H1 (cell line): ENCODE data around the gene DBH. TPM values are rescaled to one million over a fixed set of nuclear protein-coding genes. Genes with fewer than 3 reads are reported as not detected.
A peak's percentile ranks its signal among the peaks of the same experiment; 100 is the strongest.

Source experiments
- CTCF ChIA-PET: fragments of 300-600 bp; sonication (Branson Sonifier 250); formaldehyde crosslinking; loops from one replicate; lab custom pipeline; 2021; ENCODE audit not compliant: partially characterized antibody; lab: Charles Lee
- POLR2A ChIA-PET: fragments of 300-600 bp; sonication (Branson Sonifier 250); formaldehyde crosslinking; loops from one replicate; lab custom pipeline; 2021; ENCODE audit warnings: inconsistent platforms; ENCODE audit not compliant: partially characterized antibody; lab: Charles Lee
- DNase-seq, 2 experiments: peaks; one replicate each; pipeline versions ENCODE4 v3.0.0 to v3.0.0-alpha.2; 2010 to 2022; ENCODE audit warnings: low spot score in 2 of 2, low read depth in 1 of 2, mixed read lengths in 1 of 2
- FAIRE-seq: peaks from 2 replicates; lab custom pipeline; 2011; peaks lifted over from hg19 to GRCh38; lab: Jason Lieb, UNC
- H2AFZ ChIP-seq: 2 replicates; pipeline ENCODE4 v1.8.1; 2012; ENCODE audit warnings: low read length, inconsistent platforms
- H2AK5ac ChIP-seq: 2 replicates; pipeline ENCODE4 v1.6.1; 2013; ENCODE audit warnings: low read depth, low read length
- H2BK120ac ChIP-seq: replicated peaks from 2 replicates; pipeline ENCODE3; 2013; ENCODE audit warnings: low read depth, low read length, inconsistent platforms
- H2BK12ac ChIP-seq: 2 replicates; pipeline ENCODE4 v1.6.1; 2013; ENCODE audit warnings: low read depth, low read length
- H2BK15ac ChIP-seq: 2 replicates; pipeline ENCODE4 v1.6.1; 2013; ENCODE audit warnings: low read length
- H2BK20ac ChIP-seq: 2 replicates; pipeline ENCODE4 v1.6.1; 2013; ENCODE audit warnings: low read length
- H2BK5ac ChIP-seq: 2 replicates; pipeline ENCODE4 v1.6.1; 2013; ENCODE audit warnings: low read depth, low read length
- H3K14ac ChIP-seq: 2 replicates; pipeline ENCODE4 v1.6.1; 2013; ENCODE audit warnings: inconsistent platforms; ENCODE audit not compliant: insufficient read length
- H3K18ac ChIP-seq: 2 replicates; pipeline ENCODE4 v1.6.1; 2013; ENCODE audit warnings: low read length; ENCODE audit errors: extremely low read depth
- H3K23ac ChIP-seq: 2 replicates; pipeline ENCODE4 v1.6.1; 2013; ENCODE audit warnings: inconsistent platforms; ENCODE audit not compliant: insufficient read length
- H3K23me2 ChIP-seq: 2 replicates; pipeline ENCODE4 v1.6.1; 2013; ENCODE audit warnings: low read depth, low read length
- H3K27ac ChIP-seq: 2 replicates; pipeline ENCODE4 v1.6.1; 2011; ENCODE audit warnings: low read depth, low read length, inconsistent platforms
- H3K27me3 ChIP-seq, 4 experiments: replicated peaks in 1 of 4; 1 replicate in 1 of 4; 2 replicates in 3 of 4; pipeline versions ENCODE4 v1.6.1 to v1.8.1; 2011 to 2013; ENCODE audit warnings: low read length in 3 of 4, mild to moderate bottlenecking in 3 of 4, inconsistent platforms in 2 of 4, mixed read lengths in 2 of 4, moderate library complexity in 1 of 4; ENCODE audit not compliant: control insufficient read depth in 3 of 4, insufficient read depth in 3 of 4; ENCODE audit errors: extremely low read depth in 1 of 4
- H3K36me3 ChIP-seq, 4 experiments: 2 replicates each; pipeline versions ENCODE4 v1.6.1 to v1.8.1; 2011 to 2013; ENCODE audit warnings: mild to moderate bottlenecking in 4 of 4, low read length in 3 of 4, moderate library complexity in 2 of 4, control low read depth in 1 of 4, inconsistent platforms in 1 of 4; ENCODE audit not compliant: insufficient read depth in 4 of 4, control insufficient read depth in 2 of 4
- H3K4ac ChIP-seq: replicated peaks from 2 replicates; pipeline ENCODE3; 2013; ENCODE audit warnings: low read length, low read depth, mixed read lengths, inconsistent platforms; ENCODE audit not compliant: insufficient read length
- H3K4me1 ChIP-seq, 4 experiments: replicated peaks in 1 of 4; 1 replicate in 1 of 4; 2 replicates in 3 of 4; pipeline versions ENCODE4 v1.6.1 to v1.8.1; 2011 to 2013; ENCODE audit warnings: low read length in 3 of 4, inconsistent platforms in 2 of 4, mixed read lengths in 1 of 4; ENCODE audit not compliant: insufficient read depth in 4 of 4, control insufficient read depth in 3 of 4
- H3K4me2 ChIP-seq, 2 experiments: 2 replicates each; pipeline versions ENCODE4 v1.6.1 to v1.8.1; 2011 to 2013; ENCODE audit warnings: low read depth in 2 of 2, low read length in 2 of 2, control low read depth in 1 of 2, inconsistent platforms in 1 of 2, mild to moderate bottlenecking in 1 of 2; ENCODE audit not compliant: insufficient read depth in 1 of 2
- H3K4me3 ChIP-seq, 4 experiments: fragments of 200-600, 300-600 bp in 1 of 4; sonication (generic), shearing (Covaris generic), sonication (Bioruptor Twin) in 1 of 4; 2 replicates each; pipeline versions ENCODE4 v1.5.1 to v1.8.1; 2011 to 2016; ENCODE audit warnings: low read length in 4 of 4, low read depth in 3 of 4, control low read depth in 2 of 4, inconsistent platforms in 2 of 4, mild to moderate bottlenecking in 2 of 4, mixed read lengths in 1 of 4, moderate library complexity in 1 of 4; ENCODE audit not compliant: insufficient read depth in 2 of 4; ENCODE audit errors: extremely low read depth in 1 of 4
- H3K56ac ChIP-seq: replicated peaks from 2 replicates; pipeline ENCODE3; 2013; ENCODE audit warnings: low read depth, mild to moderate bottlenecking, mixed read lengths, low read length, inconsistent platforms; ENCODE audit not compliant: insufficient read length
- H3K79me1 ChIP-seq: 2 replicates; pipeline ENCODE4 v1.6.1; 2013; ENCODE audit warnings: low read depth, low read length, control low read depth
- H3K79me2 ChIP-seq, 2 experiments: 2 replicates each; pipeline versions ENCODE4 v1.6.1 to v1.8.1; 2012 to 2013; ENCODE audit warnings: low read length in 2 of 2, mild to moderate bottlenecking in 2 of 2, inconsistent platforms in 1 of 2; ENCODE audit not compliant: insufficient read depth in 2 of 2, control insufficient read depth in 1 of 2
- H3K9ac ChIP-seq, 4 experiments: replicated peaks in 1 of 4; 1 replicate in 1 of 4; 2 replicates in 3 of 4; pipeline versions ENCODE4 v1.6.1 to v1.8.1; 2011 to 2013; ENCODE audit warnings: low read depth in 3 of 4, low read length in 3 of 4, control low read depth in 2 of 4, mild to moderate bottlenecking in 2 of 4, moderate library complexity in 2 of 4, inconsistent platforms in 1 of 4; ENCODE audit errors: extremely low read depth in 1 of 4
- H3K9me3 ChIP-seq, 2 experiments: 2 replicates each; pipeline versions ENCODE4 v1.6.1 to v1.8.1; 2012 to 2013; ENCODE audit warnings: mild to moderate bottlenecking in 2 of 2, moderate library complexity in 2 of 2, control low read depth in 1 of 2, inconsistent platforms in 1 of 2, low read depth in 1 of 2, low read length in 1 of 2, mixed read lengths in 1 of 2; ENCODE audit not compliant: insufficient read depth in 2 of 2
- H4K20me1 ChIP-seq, 2 experiments: replicated peaks in 1 of 2; 2 replicates each; pipeline versions ENCODE3 to v1.8.1; 2011 to 2013; ENCODE audit warnings: inconsistent platforms in 2 of 2, low read length in 2 of 2, mild to moderate bottlenecking in 1 of 2; ENCODE audit not compliant: insufficient read depth in 2 of 2, control insufficient read depth in 1 of 2
- H4K5ac ChIP-seq: 2 replicates; pipeline ENCODE4 v1.6.1; 2013; ENCODE audit warnings: low read length, low read depth, mixed read lengths, inconsistent platforms; ENCODE audit not compliant: insufficient read length
- H4K8ac ChIP-seq: 2 replicates; pipeline ENCODE4 v1.8.0; 2013; ENCODE audit warnings: mild to moderate bottlenecking, moderate library complexity, low read length, inconsistent platforms; ENCODE audit not compliant: insufficient read depth; ENCODE audit errors: extremely low read depth
- H4K91ac ChIP-seq: replicated peaks from 2 replicates; pipeline ENCODE3; 2013; ENCODE audit warnings: low read length, mixed read lengths, inconsistent platforms; ENCODE audit not compliant: insufficient read length
- BACH1 ChIP-seq: IDR thresholded peaks from 2 replicates; pipeline ENCODE4 v1.6.1; 2012; ENCODE audit warnings: low read length, improper control_type of control experiment
- NANOG ChIP-seq: IDR thresholded peaks from 2 replicates; pipeline ENCODE4 v1.6.1; 2011; ENCODE audit warnings: low read length, low read depth, mild to moderate bottlenecking, inconsistent platforms; ENCODE audit not compliant: insufficient read depth, poor library complexity, severe bottlenecking
- PHF8 ChIP-seq: fragments of 200-600 bp; sonication (generic); conservative IDR thresholded peaks from 2 replicates; pipeline ENCODE4 v1.7.1; 2012; ENCODE audit warnings: low read depth, mild to moderate bottlenecking, inconsistent platforms, low read length, moderate library complexity
- SIRT6 ChIP-seq: IDR thresholded peaks from one replicate; pipeline ENCODE4 v1.7.1; 2012; ENCODE audit warnings: low read length, inconsistent platforms
- WGBS, 2 experiments: shearing (Covaris generic) in 1 of 2; methylation state at CpG; one replicate each; pipeline versions ENCODE4 v1.1.6 to v1.1.7; 2013 to 2015; ENCODE audit warnings: low lambda C conversion rate in 2 of 2, mixed read lengths in 2 of 2, inconsistent platforms in 1 of 2, low coverage in 1 of 2, missing lambda C conversion rate in 1 of 2; ENCODE audit not compliant: insufficient replicate concordance in 2 of 2, insufficient coverage in 1 of 2, insufficient read length in 1 of 2; ENCODE audit errors: extremely low coverage in 1 of 2, missing lambda C conversion rate in 1 of 2; 5-methylcytosine and 5-hydroxymethylcytosine counted together
- long read RNA-seq, 2 experiments: library from RNA in 1 of 2; library from capped mRNA in 1 of 2; stranded (forward); transcript quantifications; one replicate each; pipeline ENCODE4 v2.0.0, GENCODE V29; 2021; ENCODE audit warnings: inconsistent platforms in 1 of 2
- polyA minus RNA-seq, 3 experiments: library from RNA; depleted of rRNA, polyadenylated mRNA; stranded (reverse); fragments of >200 nt; gene quantifications; 1 replicate in 2 of 3; 2 replicates in 1 of 3; pipeline ENCODE4 v1.2.3, GENCODE V29; 2011
- polyA plus RNA-seq, 7 experiments: library from polyadenylated mRNA; depleted of rRNA in 3 of 7; stranded (reverse) in 5 of 7; unstranded in 2 of 7; fragments of >200 nt in 5 of 7; fragments of 200-250 nt in 2 of 7; gene quantifications; 1 replicate in 5 of 7; 2 replicates in 1 of 7; 4 replicates in 1 of 7; pipeline versions ENCODE4 v1.2.1 to v1.2.3, GENCODE V29; 2011 to 2013; ENCODE audit warnings: missing spikeins in 2 of 7, mixed read lengths in 2 of 7
- total RNA-seq: library from RNA; stranded (reverse); fragmentation: NEBNext Ultra II Directional; extraction: Animal tissue kit (Norgen Biotek cat#: 25700); gene quantifications from 2 replicates; pipeline ENCODE4 v1.2.1, GENCODE V29; 2021

DBH gene
- total RNA-seq = 0.29 TPM in 1 of 2 replicates, not detected in the other
- 0.18 and 0.24 TPM in 2 replicates for polyA plus RNA-seq (2011; rRNA removed)
- 0.17 TPM for polyA plus RNA-seq (2011; cell fraction: cytosol; rRNA removed)
- 0.76 TPM for polyA plus RNA-seq (2011; cell fraction: nucleus; rRNA removed)
- 0.11 to 0.53 TPM (median 0.31 TPM) in 4 replicates for polyA plus RNA-seq (2012, experiment 1 of 2)
- 0.12 TPM for polyA plus RNA-seq (2012, experiment 2 of 2)
- polyA plus RNA-seq (2013, experiment 1 of 2) = 0.20 TPM
- polyA plus RNA-seq (2013, experiment 2 of 2) = 0.26 TPM
- 0.10 and 0.22 TPM in 2 replicates for polyA minus RNA-seq (2011; rRNA and poly(A)+ RNA removed)
- polyA minus RNA-seq (2011; cell fraction: cytosol; rRNA and poly(A)+ RNA removed) = not detected
- polyA minus RNA-seq (2011; cell fraction: nucleus; rRNA and poly(A)+ RNA removed) = 0.40 TPM
- long read RNA-seq, experiment 1 = 0 reads
- long read RNA-seq, experiment 2 = 0 reads

- ChIA-PET POLR2A (no interaction called here), CTCF (interaction anchor here (0.6 to 3.0 kb wide), 11 partner anchors 12 to 88 kb away, joined by 3 to 11 read pairs (median 4); no protein-coding TSS in a partner anchor)
- H3K27me3 ChIP-seq = no peaks in the 10 kb centered on the region; a peak in 1 of 7 replicates
- no peak within 1 kb of the TSS for H3K4ac ChIP-seq
- no peak within 1 kb of the TSS for H4K5ac ChIP-seq
- H4K20me1 ChIP-seq = peaks cover 0 to 2% of the 10 kb centered on the region in 2 experiments
- H2AK5ac ChIP-seq = peak within 1 kb of the TSS; percentile 26; the same call in 1 of the 2 replicates
- H3K56ac ChIP-seq = no peak within 1 kb of the TSS
- H3K79me1 ChIP-seq = no peaks in the 10 kb centered on the region
- no peak within 1 kb of the TSS for H3K18ac ChIP-seq
- H4K8ac ChIP-seq = no peak within 1 kb of the TSS; the same call in 1 of the 2 replicates
- H2BK15ac ChIP-seq = peak within 1 kb of the TSS; percentile 92; the same call in 1 of the 2 replicates
- no peaks in the 10 kb centered on the region for H3K9me3 ChIP-seq
- H3K23me2 ChIP-seq = no peaks in the 10 kb centered on the region
- H2BK20ac ChIP-seq = no peak within 1 kb of the TSS
- H4K91ac ChIP-seq = peak within 1 kb of the TSS; percentile 91
- H2BK12ac ChIP-seq = peak within 1 kb of the TSS; percentile 77; the same call in 1 of the 2 replicates
- no peaks in the 10 kb centered on the region for H3K36me3 ChIP-seq
- no peak within 1 kb of the TSS for H2AFZ ChIP-seq
- H3K4me3 ChIP-seq = no peak within 1 kb of the TSS
- H3K4me2 ChIP-seq = no peak within 1 kb of the TSS
- 91% methylated on average over 24 of the region's 24 CpGs; no CpG with 5 or more reads in 1 of the 2 experiments for WGBS, 2 experiments
- H3K27ac ChIP-seq = no peak within 1 kb of the TSS
- peak within 1 kb of the TSS; percentile 77; the same call in 1 of the 2 replicates for H2BK5ac ChIP-seq
- FAIRE-seq (no peak), DNase-seq (no peak)
- H3K4me1 ChIP-seq = peaks cover 0 to 28% (median 18%) of the 10 kb centered on the region in 4 experiments; a peak in 6 of 7 replicates
- no peak within 1 kb of the TSS for H3K23ac ChIP-seq
- no peak within 1 kb of the TSS for H3K9ac ChIP-seq
- no peak within 1 kb of the TSS for H3K14ac ChIP-seq
- H2BK120ac ChIP-seq = no peak within 1 kb of the TSS
- no peaks in the 10 kb centered on the region for H3K79me2 ChIP-seq
- TF ChIP-seq PHF8 (no peak), BACH1 (no peak), SIRT6 (no peak), NANOG (no peak)
Measured at GRCh38 chr9:133635533-133636531, at the start of gene DBH. TSS of gene DBH (plus strand) at chr9:133636363. CDS start at chr9:133636372, 9 bp downstream.
